Fibroblast of lung (primary cell): Measurements from ENCODE around the gene CDH4. TPM values are rescaled to one million over a fixed set of nuclear protein-coding genes. Genes with fewer than 3 reads are reported as not detected.

Experiments
- DNase-seq, 2 donors: peaks; one replicate each; pipeline versions ENCODE4 v3.0.0 to v3.0.0-alpha.2; 2010; ENCODE audit warnings: low read depth in 2 of 2
- H2AFZ ChIP-seq: 2 replicates; pipeline ENCODE4 v1.5.1; 2012; ENCODE audit warnings: low read length, control low read depth, inconsistent platforms
- H3K27ac ChIP-seq: 2 replicates; pipeline ENCODE4 v1.5.1; 2011; ENCODE audit warnings: low read length, control low read depth; ENCODE audit not compliant: insufficient read depth
- H3K27me3 ChIP-seq: 2 replicates; pipeline ENCODE4 v1.5.1; 2011; ENCODE audit warnings: mild to moderate bottlenecking, low read length; ENCODE audit not compliant: control insufficient read depth, insufficient read depth
- H3K36me3 ChIP-seq: 2 replicates; pipeline ENCODE4 v1.5.1; 2011; ENCODE audit warnings: low read length; ENCODE audit not compliant: control insufficient read depth, insufficient read depth
- H3K4me1 ChIP-seq: 2 replicates; pipeline ENCODE4 v1.5.1; 2011; ENCODE audit warnings: low read length; ENCODE audit not compliant: control insufficient read depth, insufficient read depth; ENCODE audit errors: extremely low read depth
- H3K4me2 ChIP-seq: 2 replicates; pipeline ENCODE4 v1.5.1; 2011; ENCODE audit warnings: low read length, control low read depth; ENCODE audit not compliant: insufficient read depth; ENCODE audit errors: extremely low read depth
- H3K4me3 ChIP-seq, 4 experiments: fragments of 200-600 bp in 1 of 4; sonication (generic) in 1 of 4; replicated peaks in 1 of 4; 2 replicates each; pipeline ENCODE4 v1.5.1; 2011 to 2016; ENCODE audit warnings: low read length in 4 of 4, low read depth in 3 of 4, mild to moderate bottlenecking in 3 of 4, control low read depth in 2 of 4, inconsistent platforms in 1 of 4, mixed read lengths in 1 of 4; ENCODE audit not compliant: insufficient read depth in 1 of 4; ENCODE audit errors: control extremely low read depth in 1 of 4
- H3K79me2 ChIP-seq: 2 replicates; pipeline ENCODE4 v1.5.1; 2012; ENCODE audit warnings: mild to moderate bottlenecking, low read length, inconsistent platforms; ENCODE audit not compliant: control insufficient read depth, insufficient read depth
- H3K9ac ChIP-seq: 2 replicates; pipeline ENCODE4 v1.5.1; 2011; ENCODE audit warnings: mild to moderate bottlenecking, low read length, control low read depth; ENCODE audit not compliant: insufficient read depth
- H3K9me3 ChIP-seq: 2 replicates; pipeline ENCODE4 v1.5.1; 2012; ENCODE audit warnings: low read depth, low read length; ENCODE audit not compliant: control insufficient read depth, insufficient read depth
- H4K20me1 ChIP-seq: 2 replicates; pipeline ENCODE4 v1.5.1; 2011; ENCODE audit warnings: low read length; ENCODE audit not compliant: control insufficient read depth, insufficient read depth; ENCODE audit errors: extremely low read depth
- EZH2 ChIP-seq: IDR thresholded peaks from 2 replicates; pipeline ENCODE4 v1.5.1; 2012; ENCODE audit warnings: low read length, control low read depth, mild to moderate bottlenecking; ENCODE audit errors: missing control alignments
- polyA plus RNA-seq, 2 donors: library from polyadenylated mRNA; depleted of rRNA in 1 of 2; stranded (reverse) in 1 of 2; unstranded in 1 of 2; fragments of >200 nt; gene quantifications; 2 replicates each; pipeline ENCODE4 v1.2.1, GENCODE V29; 2011 to 2012; ENCODE audit warnings: missing spikeins in 1 of 2
- total RNA-seq: library from RNA; depleted of rRNA; stranded (reverse); fragments of >200 nt; gene quantifications from 2 replicates; pipeline ENCODE4 v1.2.1, GENCODE V29; 2014
- TF ChIP-seq, protein P1 (sequence below), 2 donors: IDR thresholded peaks in 1 of 2; conservative IDR thresholded peaks in 1 of 2; 1 replicate in 1 of 2; 2 replicates in 1 of 2; pipeline ENCODE4 v1.5.1; 2011 to 2012; ENCODE audit warnings: low read length in 2 of 2, control low read depth in 1 of 2, inconsistent platforms in 1 of 2, low read depth in 1 of 2, mild to moderate bottlenecking in 1 of 2

CDH4 gene
- total and polyA plus RNA-seq, 2 donors (not counting 1 experiment from before 2014, with no cell fraction given): 4.8 to 6.8 TPM

DNA sequence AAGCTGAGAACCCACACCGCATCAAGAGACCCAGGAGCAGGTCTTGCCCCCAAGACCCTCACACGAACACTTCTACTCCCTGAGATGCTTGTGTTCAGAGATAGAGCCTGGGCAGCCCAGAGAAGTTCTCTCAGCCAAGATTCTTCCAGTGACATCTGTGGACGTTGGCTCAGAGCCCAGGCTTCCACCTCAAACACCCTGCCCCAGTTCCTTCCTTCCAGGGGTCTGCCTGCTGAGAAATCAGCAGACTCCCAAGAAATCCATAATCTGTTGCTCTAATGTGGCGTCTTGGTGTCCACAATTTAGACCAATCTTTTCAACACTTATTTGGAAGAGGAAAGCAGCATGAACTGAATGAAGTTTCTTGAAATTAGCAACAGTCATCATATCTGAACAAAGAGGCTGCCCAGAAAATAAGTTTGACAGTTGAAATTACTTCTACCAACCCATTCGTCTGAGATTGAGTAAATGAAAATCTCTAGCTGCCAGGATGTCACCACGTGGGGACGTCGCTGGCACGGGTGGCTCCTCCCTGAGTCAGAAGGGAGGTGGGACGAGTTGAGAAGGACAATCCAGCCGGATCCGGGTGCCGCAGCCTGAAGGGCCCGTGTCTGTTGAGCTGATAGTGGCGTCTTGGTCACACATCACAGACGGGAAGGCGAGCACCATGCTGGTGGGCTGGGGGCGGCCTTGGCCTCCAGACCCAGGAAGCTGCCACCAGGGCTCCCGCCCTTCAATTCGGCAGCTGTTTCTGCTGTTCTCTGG, 412.7 kb downstream of the CDH4 start:
- Histone ChIP-seq H3K27me3 (no peaks in the 10 kb centered on the region), H3K79me2 (no peaks in the 10 kb centered on the region), H3K4me2 (no peak overlapping the region), H2AFZ (no peak overlapping the region), H3K4me1 (no peaks in the 10 kb centered on the region), H3K4me3 (no peak overlapping the region), H3K9ac (no peak overlapping the region), H4K20me1 (no peaks in the 10 kb centered on the region), H3K27ac (no peak overlapping the region), H3K36me3 (no peaks in the 10 kb centered on the region), H3K9me3 (no peaks in the 10 kb centered on the region)
- no peak for DNase-seq
- TF ChIP-seq EZH2: no peak
- TF ChIP-seq, protein P1, sequence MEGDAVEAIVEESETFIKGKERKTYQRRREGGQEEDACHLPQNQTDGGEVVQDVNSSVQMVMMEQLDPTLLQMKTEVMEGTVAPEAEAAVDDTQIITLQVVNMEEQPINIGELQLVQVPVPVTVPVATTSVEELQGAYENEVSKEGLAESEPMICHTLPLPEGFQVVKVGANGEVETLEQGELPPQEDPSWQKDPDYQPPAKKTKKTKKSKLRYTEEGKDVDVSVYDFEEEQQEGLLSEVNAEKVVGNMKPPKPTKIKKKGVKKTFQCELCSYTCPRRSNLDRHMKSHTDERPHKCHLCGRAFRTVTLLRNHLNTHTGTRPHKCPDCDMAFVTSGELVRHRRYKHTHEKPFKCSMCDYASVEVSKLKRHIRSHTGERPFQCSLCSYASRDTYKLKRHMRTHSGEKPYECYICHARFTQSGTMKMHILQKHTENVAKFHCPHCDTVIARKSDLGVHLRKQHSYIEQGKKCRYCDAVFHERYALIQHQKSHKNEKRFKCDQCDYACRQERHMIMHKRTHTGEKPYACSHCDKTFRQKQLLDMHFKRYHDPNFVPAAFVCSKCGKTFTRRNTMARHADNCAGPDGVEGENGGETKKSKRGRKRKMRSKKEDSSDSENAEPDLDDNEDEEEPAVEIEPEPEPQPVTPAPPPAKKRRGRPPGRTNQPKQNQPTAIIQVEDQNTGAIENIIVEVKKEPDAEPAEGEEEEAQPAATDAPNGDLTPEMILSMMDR (conservative IDR thresholded peaks at IDR 0.05 in 1 of 2, IDR thresholded peaks at IDR 0.05 in 1 of 2; ENCODE audit: low read depth in 1 of 2, low read length in 2 of 2): no peak

DNA sequence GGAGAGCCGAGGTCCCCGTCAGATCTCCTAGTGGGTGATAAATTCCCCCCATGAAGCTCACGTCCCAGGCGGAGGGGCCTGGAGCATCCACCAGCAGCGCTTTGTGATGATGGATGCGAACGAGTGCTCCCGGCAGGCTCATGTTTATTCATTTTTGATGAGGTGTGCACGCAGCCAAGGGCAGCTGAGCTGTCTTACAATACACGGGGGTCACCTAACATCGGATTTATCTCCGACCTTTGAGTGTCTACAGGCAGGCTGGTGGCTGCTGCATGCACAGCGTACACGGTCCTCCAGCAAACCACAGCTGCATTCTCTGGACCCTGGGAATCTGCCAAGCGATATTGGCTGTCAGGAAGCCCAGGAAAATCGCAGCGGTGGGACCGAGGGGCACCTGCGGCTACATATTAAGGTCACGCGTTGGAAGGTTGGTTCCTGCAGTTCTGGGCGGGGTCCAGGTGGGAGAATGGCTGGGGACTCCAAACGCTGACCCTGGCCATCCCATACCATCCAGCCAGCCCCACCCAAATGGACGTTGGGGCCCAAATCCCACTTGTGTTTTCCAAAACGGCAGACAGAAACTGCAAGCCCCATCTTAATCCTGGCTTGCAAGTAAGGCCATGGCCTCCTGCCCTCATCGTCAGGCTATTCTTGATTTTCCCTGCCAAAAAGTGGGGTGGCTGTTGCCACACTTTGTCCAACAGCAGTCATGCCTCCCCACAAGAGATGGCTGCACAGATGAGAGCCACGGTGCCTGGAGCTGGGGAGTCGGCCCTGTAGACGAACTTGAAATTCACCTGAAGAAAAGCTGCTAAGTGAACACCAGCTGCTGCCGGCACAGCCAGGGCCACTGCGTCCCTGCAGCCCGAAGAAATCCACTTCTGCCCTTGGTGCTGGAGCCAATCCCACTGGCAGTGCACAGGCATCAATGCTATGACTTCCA, 413.7 kb downstream of the CDH4 start:
- H3K4me1 ChIP-seq: no peaks in the 10 kb centered on the region
- H3K27me3 ChIP-seq: no peaks in the 10 kb centered on the region
- no peak overlapping the region for H3K4me3 ChIP-seq
- no peaks in the 10 kb centered on the region for H3K36me3 ChIP-seq
- TF ChIP-seq, protein P1 (conservative IDR thresholded peaks at IDR 0.05 in 1 of 2, IDR thresholded peaks at IDR 0.05 in 1 of 2; ENCODE audit: low read depth in 1 of 2, low read length in 2 of 2): no peak
- TF ChIP-seq EZH2: no peak
- no peaks in the 10 kb centered on the region for H3K9me3 ChIP-seq
- H3K9ac ChIP-seq: no peak overlapping the region
- no peak overlapping the region for H3K27ac ChIP-seq
- H2AFZ ChIP-seq: no peak overlapping the region
- H4K20me1 ChIP-seq: no peaks in the 10 kb centered on the region
- no peak for DNase-seq
- no peaks in the 10 kb centered on the region for H3K79me2 ChIP-seq
- no peak overlapping the region for H3K4me2 ChIP-seq

DNA sequence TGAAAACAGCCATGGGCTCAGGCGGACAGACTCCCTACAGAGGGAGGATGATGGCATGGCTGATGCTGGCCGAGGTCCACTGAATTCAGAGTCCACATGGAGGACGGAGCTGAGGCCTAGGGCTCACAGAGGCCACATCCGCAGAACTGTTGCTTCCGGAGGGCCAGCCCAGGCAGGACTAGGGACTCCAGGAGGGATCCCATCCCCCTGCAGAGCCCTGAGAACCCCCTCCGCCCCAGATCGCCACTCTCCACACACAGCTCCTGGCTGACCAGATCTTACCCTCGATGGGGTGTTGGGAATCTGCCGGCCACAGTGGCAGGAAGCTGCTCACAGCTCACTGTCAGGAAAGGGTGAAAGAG, 414.4 kb downstream of the CDH4 start:
- no peaks in the 10 kb centered on the region for H3K79me2 ChIP-seq
- H3K36me3 ChIP-seq: no peaks in the 10 kb centered on the region
- H3K27ac ChIP-seq: no peak overlapping the region
- no peaks in the 10 kb centered on the region for H3K9me3 ChIP-seq
- no peak overlapping the region for H3K4me2 ChIP-seq
- no peaks in the 10 kb centered on the region for H4K20me1 ChIP-seq
- no peaks in the 10 kb centered on the region for H3K27me3 ChIP-seq
- no peak overlapping the region for H2AFZ ChIP-seq
- H3K4me1 ChIP-seq: no peaks in the 10 kb centered on the region
- H3K9ac ChIP-seq: no peak overlapping the region
- no peak overlapping the region for H3K4me3 ChIP-seq
- DNase-seq: no peak
- TF ChIP-seq EZH2: no peak
- TF ChIP-seq, protein P1 (conservative IDR thresholded peaks at IDR 0.05 in 1 of 2, IDR thresholded peaks at IDR 0.05 in 1 of 2; ENCODE audit: low read depth in 1 of 2, low read length in 2 of 2): no peak
